ENCODE measurements around the gene BANK1. TPM values are rescaled to one million over a fixed set of nuclear protein-coding genes. Genes with fewer than 3 reads are reported as not detected.

The BANK1 gene
- total RNA-seq, 1 experiment from 2014 or later = 52.6 TPM

DNA sequence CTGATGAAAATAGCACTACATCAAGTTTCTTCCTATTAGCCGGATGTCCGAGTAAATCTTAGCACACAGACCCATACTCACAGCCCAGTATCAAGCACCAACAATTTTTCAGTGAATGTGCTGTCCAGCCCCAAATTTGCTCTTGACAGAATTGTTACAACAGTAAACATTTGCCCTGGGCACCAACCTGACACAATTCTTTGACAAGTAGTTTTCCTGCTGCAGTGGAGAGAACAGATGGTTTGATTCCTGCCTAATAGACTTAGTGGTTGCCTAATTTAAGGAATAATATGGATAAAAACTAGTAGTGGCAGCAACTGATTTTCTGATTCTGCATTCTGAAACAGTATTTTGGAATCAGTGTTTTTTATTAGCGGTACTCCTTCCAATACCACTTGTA, 301.1 kb downstream of the BANK1 start:
- Histone ChIP-seq H3K9ac (ENCODE audit: low read length) (no peak overlapping the region), H3K4me2 (ENCODE audit: low read depth, low read length, poor library complexity, severe bottlenecking) (no peak overlapping the region), H3K4me3 (ENCODE audit: low read length) (no peak overlapping the region), H3K9me3 (ENCODE audit: low read length) (no peaks in the 10 kb centered on the region), H3K79me2 (ENCODE audit: low read length) (no peaks in the 10 kb centered on the region), H3K27ac (ENCODE audit: low read length) (no peak overlapping the region), H3K36me3 (ENCODE audit: insufficient read depth, low read length) (no peaks in the 10 kb centered on the region), H3K9me2 (replicated peaks; ENCODE audit: insufficient read depth, low read length) (no peaks in the 10 kb centered on the region), H3K4me1 (ENCODE audit: low read length) (no peaks in the 10 kb centered on the region), H3K27me3 (ENCODE audit: low read length) (no peaks in the 10 kb centered on the region), H4K20me1 (ENCODE audit: insufficient read depth, low read depth, low read length) (no peaks in the 10 kb centered on the region), H2AFZ (ENCODE audit: low read length) (no peak overlapping the region)
- no peak for DNase-seq

DNA sequence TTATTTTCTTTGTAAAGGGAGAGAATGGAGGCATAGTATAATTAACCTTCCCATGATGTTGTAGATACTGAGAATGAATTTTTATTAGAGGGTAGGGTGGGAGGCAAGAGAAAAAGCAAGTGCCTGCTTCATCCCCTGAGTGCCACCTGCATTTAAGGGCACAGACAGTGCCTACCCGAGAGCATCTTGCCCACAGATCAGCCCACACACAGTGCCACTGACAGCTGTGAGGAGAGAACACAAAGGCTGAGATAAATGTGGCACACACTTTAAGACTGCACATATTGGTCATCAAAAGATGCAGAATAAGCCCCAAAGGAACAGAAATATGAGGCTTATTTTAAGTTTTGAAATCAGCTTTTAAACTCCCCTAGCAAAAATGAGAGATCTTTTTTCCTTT, 304.0 kb downstream of the BANK1 start:
- Histone ChIP-seq H3K27ac (ENCODE audit: low read length) (no peak overlapping the region), H4K20me1 (ENCODE audit: insufficient read depth, low read depth, low read length) (no peaks in the 10 kb centered on the region), H3K9me3 (ENCODE audit: low read length) (no peaks in the 10 kb centered on the region), H3K9me2 (replicated peaks; ENCODE audit: insufficient read depth, low read length) (no peaks in the 10 kb centered on the region), H3K4me3 (ENCODE audit: low read length) (no peak overlapping the region), H3K9ac (ENCODE audit: low read length) (no peak overlapping the region), H3K36me3 (ENCODE audit: insufficient read depth, low read length) (no peaks in the 10 kb centered on the region), H3K4me2 (ENCODE audit: low read depth, low read length, poor library complexity, severe bottlenecking) (no peak overlapping the region), H2AFZ (ENCODE audit: low read length) (no peak overlapping the region), H3K27me3 (ENCODE audit: low read length) (no peaks in the 10 kb centered on the region), H3K4me1 (ENCODE audit: low read length) (no peaks in the 10 kb centered on the region), H3K79me2 (ENCODE audit: low read length) (no peaks in the 10 kb centered on the region)
- no peak for DNase-seq

- Histone ChIP-seq H3K27me3 (ENCODE audit: low read length) (no peaks in the 10 kb centered on the region), H3K27ac (ENCODE audit: low read length) (no peak overlapping the region), H3K4me2 (ENCODE audit: low read depth, low read length, poor library complexity, severe bottlenecking) (no peak overlapping the region), H2AFZ (ENCODE audit: low read length) (no peak overlapping the region), H3K4me1 (ENCODE audit: low read length) (no peaks in the 10 kb centered on the region), H4K20me1 (ENCODE audit: insufficient read depth, low read depth, low read length) (no peaks in the 10 kb centered on the region), H3K36me3 (ENCODE audit: insufficient read depth, low read length) (no peaks in the 10 kb centered on the region), H3K9me2 (replicated peaks; ENCODE audit: insufficient read depth, low read length) (no peaks in the 10 kb centered on the region), H3K9ac (ENCODE audit: low read length) (no peak overlapping the region), H3K4me3 (ENCODE audit: low read length) (no peak overlapping the region), H3K9me3 (ENCODE audit: low read length) (0 out of 2 replicates have a peak, but pooled peaks cover 5% of the 10 kb centered on the region), H3K79me2 (ENCODE audit: low read length) (no peaks in the 10 kb centered on the region)
- no peak for DNase-seq
Measured at GRCh38 chr4:102103368-102103767, 312.8 kb downstream of the BANK1 start.

GRCh38 chr4:102104278-102104677, 313.7 kb downstream of the BANK1 start:
- H2AFZ ChIP-seq (ENCODE audit: low read length) = no peak overlapping the region
- no peak overlapping the region for H3K9ac ChIP-seq (ENCODE audit: low read length)
- no peak overlapping the region for H3K4me3 ChIP-seq (ENCODE audit: low read length)
- no peaks in the 10 kb centered on the region for H3K9me2 ChIP-seq (replicated peaks; ENCODE audit: insufficient read depth, low read length)
- H3K4me1 ChIP-seq (ENCODE audit: low read length) = no peaks in the 10 kb centered on the region
- H3K36me3 ChIP-seq (ENCODE audit: insufficient read depth, low read length) = no peaks in the 10 kb centered on the region
- H3K4me2 ChIP-seq (ENCODE audit: low read depth, low read length, poor library complexity, severe bottlenecking) = no peak overlapping the region
- no peaks in the 10 kb centered on the region for H4K20me1 ChIP-seq (ENCODE audit: insufficient read depth, low read depth, low read length)
- no peaks in the 10 kb centered on the region for H3K79me2 ChIP-seq (ENCODE audit: low read length)
- no peaks in the 10 kb centered on the region for H3K27me3 ChIP-seq (ENCODE audit: low read length)
- 0 out of 2 replicates have a peak, but pooled peaks cover 5% of the 10 kb centered on the region for H3K9me3 ChIP-seq (ENCODE audit: low read length)
- DNase-seq = no peak
- no peak overlapping the region for H3K27ac ChIP-seq (ENCODE audit: low read length)

- H3K4me1 ChIP-seq (ENCODE audit: low read length) = no peaks in the 10 kb centered on the region
- H3K4me3 ChIP-seq (ENCODE audit: low read length) = no peak overlapping the region
- no peaks in the 10 kb centered on the region for H3K9me2 ChIP-seq (replicated peaks; ENCODE audit: insufficient read depth, low read length)
- no peak overlapping the region for H3K9ac ChIP-seq (ENCODE audit: low read length)
- H3K9me3 ChIP-seq (ENCODE audit: low read length) = 0 out of 2 replicates have a peak, but pooled peaks cover 5% of the 10 kb centered on the region
- no peaks in the 10 kb centered on the region for H4K20me1 ChIP-seq (ENCODE audit: insufficient read depth, low read depth, low read length)
- no peak overlapping the region for H3K4me2 ChIP-seq (ENCODE audit: low read depth, low read length, poor library complexity, severe bottlenecking)
- H2AFZ ChIP-seq (ENCODE audit: low read length) = no peak overlapping the region
- H3K79me2 ChIP-seq (ENCODE audit: low read length) = no peaks in the 10 kb centered on the region
- H3K27me3 ChIP-seq (ENCODE audit: low read length) = no peaks in the 10 kb centered on the region
- H3K27ac ChIP-seq (ENCODE audit: low read length) = no peak overlapping the region
- H3K36me3 ChIP-seq (ENCODE audit: insufficient read depth, low read length) = no peaks in the 10 kb centered on the region
- no peak for DNase-seq
Measured at GRCh38 chr4:102105983-102106382, 315.5 kb downstream of the BANK1 start.

DNA sequence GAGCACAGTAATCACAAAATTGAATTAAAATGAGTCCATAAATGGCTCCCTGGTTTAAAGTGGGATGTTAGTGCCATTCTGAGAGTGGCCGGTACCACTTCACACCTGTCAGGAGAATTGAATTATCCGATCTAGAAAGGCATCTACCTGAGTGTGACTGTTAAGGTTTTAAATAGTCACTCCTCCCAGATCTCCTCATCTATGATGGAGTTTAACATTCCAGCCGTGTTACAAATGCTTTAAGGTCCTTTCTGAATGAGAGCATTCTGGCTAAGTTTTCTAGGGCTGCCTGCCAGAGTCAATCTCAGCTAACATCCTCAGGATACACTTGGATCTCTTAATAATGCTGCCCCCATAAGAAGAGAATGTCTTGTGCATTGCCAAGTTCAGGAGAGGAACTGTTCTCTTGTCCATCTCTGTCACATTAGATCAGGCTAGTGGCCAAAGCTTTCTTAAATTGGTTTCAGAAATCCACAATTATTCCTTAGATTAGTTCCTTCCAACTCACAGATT, 323.6 kb downstream of the BANK1 start:
- Histone ChIP-seq H3K9me3 (ENCODE audit: low read length) (no peaks in the 10 kb centered on the region), H3K79me2 (ENCODE audit: low read length) (no peaks in the 10 kb centered on the region), H3K9me2 (replicated peaks; ENCODE audit: insufficient read depth, low read length) (no peaks in the 10 kb centered on the region), H3K4me3 (ENCODE audit: low read length) (no peak overlapping the region), H3K36me3 (ENCODE audit: insufficient read depth, low read length) (no peaks in the 10 kb centered on the region), H3K4me2 (ENCODE audit: low read depth, low read length, poor library complexity, severe bottlenecking) (no peak overlapping the region), H3K4me1 (ENCODE audit: low read length) (no peaks in the 10 kb centered on the region), H2AFZ (ENCODE audit: low read length) (no peak overlapping the region), H3K27ac (ENCODE audit: low read length) (no peak overlapping the region), H4K20me1 (ENCODE audit: insufficient read depth, low read depth, low read length) (no peaks in the 10 kb centered on the region), H3K9ac (ENCODE audit: low read length) (no peak overlapping the region), H3K27me3 (ENCODE audit: low read length) (0 out of 2 replicates have a peak, but pooled peaks cover 3% of the 10 kb centered on the region)
- DNase-seq = no peak

DNA sequence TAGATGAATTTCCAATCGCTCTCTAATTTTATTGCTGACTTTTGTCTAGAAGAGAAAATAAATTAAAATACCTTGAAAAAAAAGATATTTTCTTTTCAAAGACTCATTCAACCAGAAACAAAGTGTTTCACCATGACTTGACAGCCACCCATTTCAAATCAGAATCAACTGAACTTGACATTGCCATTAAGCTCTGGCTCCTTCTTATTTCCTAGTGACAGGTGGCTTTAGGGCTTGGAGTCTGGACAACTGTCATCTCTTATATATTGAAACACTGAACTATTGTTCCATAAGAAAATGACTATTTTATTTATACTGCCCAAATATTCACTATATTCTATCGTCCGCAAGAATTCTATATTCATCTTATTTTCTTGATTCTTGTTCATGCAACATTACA, 325.6 kb downstream of the BANK1 start:
- no peak overlapping the region for H2AFZ ChIP-seq (ENCODE audit: low read length)
- H3K9ac ChIP-seq (ENCODE audit: low read length) = no peak overlapping the region
- DNase-seq = no peak
- no peaks in the 10 kb centered on the region for H3K36me3 ChIP-seq (ENCODE audit: insufficient read depth, low read length)
- no peaks in the 10 kb centered on the region for H3K4me1 ChIP-seq (ENCODE audit: low read length)
- H3K9me3 ChIP-seq (ENCODE audit: low read length) = peaks cover 3% of the 10 kb centered on the region; the same call in 1 of the 2 replicates
- H3K79me2 ChIP-seq (ENCODE audit: low read length) = no peaks in the 10 kb centered on the region
- H3K9me2 ChIP-seq (replicated peaks; ENCODE audit: insufficient read depth, low read length) = no peaks in the 10 kb centered on the region
- no peak overlapping the region for H3K27ac ChIP-seq (ENCODE audit: low read length)
- no peak overlapping the region for H3K4me2 ChIP-seq (ENCODE audit: low read depth, low read length, poor library complexity, severe bottlenecking)
- no peak overlapping the region for H3K4me3 ChIP-seq (ENCODE audit: low read length)
- no peaks in the 10 kb centered on the region for H4K20me1 ChIP-seq (ENCODE audit: insufficient read depth, low read depth, low read length)
- H3K27me3 ChIP-seq (ENCODE audit: low read length) = 0 out of 2 replicates have a peak, but pooled peaks cover 3% of the 10 kb centered on the region

- Histone ChIP-seq H3K27ac (ENCODE audit: low read length) (no peak overlapping the region), H3K4me2 (ENCODE audit: low read depth, low read length, poor library complexity, severe bottlenecking) (no peak overlapping the region), H3K9ac (ENCODE audit: low read length) (no peak overlapping the region), H3K9me2 (replicated peaks; ENCODE audit: insufficient read depth, low read length) (no peaks in the 10 kb centered on the region), H3K4me3 (ENCODE audit: low read length) (no peak overlapping the region), H2AFZ (ENCODE audit: low read length) (no peak overlapping the region), H3K27me3 (ENCODE audit: low read length) (no peaks in the 10 kb centered on the region), H3K79me2 (ENCODE audit: low read length) (no peaks in the 10 kb centered on the region), H4K20me1 (ENCODE audit: insufficient read depth, low read depth, low read length) (no peaks in the 10 kb centered on the region), H3K4me1 (ENCODE audit: low read length) (no peaks in the 10 kb centered on the region), H3K9me3 (ENCODE audit: low read length) (peaks cover 8% of the 10 kb centered on the region; the same call in 1 of the 2 replicates), H3K36me3 (ENCODE audit: insufficient read depth, low read length) (no peaks in the 10 kb centered on the region)
- no peak for DNase-seq
Measured at GRCh38 chr4:102120846-102121245, 330.3 kb downstream of the BANK1 start.

Data from Karpas-422 (cell line).